Stimulated activated CD4-positive, alpha-beta T cell treated with anti-CD3 and anti-CD28 coated beads, Interleukin-1b, Interleukin-23, amount 100 ng/mL, for 48 hours (primary cell): ENCODE measurements around the gene CAMK2G.

ENCODE experiments used
- DNase-seq: peaks from one replicate; pipeline ENCODE4 v3.0.0-alpha.2; 2020

CAMK2G gene

DNA sequence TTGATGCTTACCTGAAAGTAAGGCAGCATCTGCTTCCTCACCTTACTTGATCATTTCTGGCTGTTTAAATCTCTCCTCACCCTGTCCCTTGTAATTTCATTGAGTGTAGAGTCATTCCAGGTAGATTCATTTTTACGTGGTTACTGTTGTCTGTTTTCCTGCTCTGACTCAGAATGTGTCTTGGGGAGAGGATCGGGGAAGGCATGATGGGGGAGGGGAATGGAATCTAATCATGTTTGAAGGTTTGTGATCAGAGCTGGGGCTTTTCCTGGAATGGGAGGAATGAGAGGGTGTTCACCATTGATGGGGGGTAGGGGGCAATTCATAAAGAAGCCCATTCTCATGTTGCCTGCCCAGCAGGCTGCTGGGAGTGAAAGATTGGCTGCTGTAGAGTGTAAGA lies 111.4 kb downstream of the CAMK2G start:
- DNase-seq, result no peak
